ENCODE results near the gene SHC2. TPM values are rescaled to one million over a fixed set of nuclear protein-coding genes. Genes with fewer than 3 reads are reported as not detected.

SHC2 gene
- total RNA-seq, 1 experiment from 2014 or later, result 2.4 TPM

- DNase-seq, result no peak
- H3K4me1 ChIP-seq, result no peaks in the 10 kb centered on the region
- H3K4me3 Mint-ChIP-seq (ENCODE audit: unreplicated experiment), result no peak overlapping the region
- no peaks in the 10 kb centered on the region for H3K4me1 Mint-ChIP-seq (ENCODE audit: low read depth, unreplicated experiment)
- H3K9me3 Mint-ChIP-seq (ENCODE audit: unreplicated experiment), result peaks cover 10% of the 10 kb centered on the region
- intact Hi-C loops (cut with micrococcal nuclease; ENCODE audit: unreplicated experiment), result no loop called here
- ChIA-PET POLR2A (no interaction called here), CTCF (no interaction called here)
- no peaks in the 10 kb centered on the region for H3K9me3 ChIP-seq
- no peaks in the 10 kb centered on the region for H3K36me3 ChIP-seq (ENCODE audit: control insufficient read depth, insufficient read depth, low read length)
- H3K27me3 ChIP-seq (replicated peaks; ENCODE audit: control insufficient read depth, insufficient read depth, low read length), result no peaks in the 10 kb centered on the region
- no TSS peak for BruUV-seq (replicated peaks)
- H3K27me3 Mint-ChIP-seq (ENCODE audit: insufficient read depth, unreplicated experiment), result peaks cover 4% of the 10 kb centered on the region
- no peak overlapping the region for H3K4me3 ChIP-seq (ENCODE audit: low read depth, low read length)
- peaks cover 6% of the 10 kb centered on the region for H3K36me3 Mint-ChIP-seq (ENCODE audit: insufficient read depth, unreplicated experiment)
- TF ChIP-seq CTCF (IDR thresholded peaks at IDR 0.05; ENCODE audit: insufficient read depth in 1 of 2, low read depth in 1 of 2, low read length in 1 of 2, severe bottlenecking in 1 of 2, unreplicated experiment in 1 of 2), result no peak
- H3K27ac Mint-ChIP-seq (ENCODE audit: unreplicated experiment), result no peak overlapping the region
Measured at GRCh38 chr19:440391-441212, 20.2 kb downstream of the SHC2 start.

- H3K36me3 ChIP-seq (ENCODE audit: control insufficient read depth, insufficient read depth, low read length), result no peaks in the 10 kb centered on the region
- ChIA-PET POLR2A (no interaction called here), CTCF (no interaction called here)
- Mint-ChIP-seq H3K4me3 (ENCODE audit: unreplicated experiment) (no peak overlapping the region), H3K4me1 (ENCODE audit: low read depth, unreplicated experiment) (no peaks in the 10 kb centered on the region), H3K9me3 (ENCODE audit: unreplicated experiment) (peaks cover 10% of the 10 kb centered on the region), H3K27me3 (ENCODE audit: insufficient read depth, unreplicated experiment) (peaks cover 4% of the 10 kb centered on the region), H3K36me3 (ENCODE audit: insufficient read depth, unreplicated experiment) (peaks cover 6% of the 10 kb centered on the region), H3K27ac (ENCODE audit: unreplicated experiment) (no peak overlapping the region)
- no peak for DNase-seq
- H3K4me1 ChIP-seq, result no peaks in the 10 kb centered on the region
- TF ChIP-seq CTCF (IDR thresholded peaks at IDR 0.05; ENCODE audit: insufficient read depth in 1 of 2, low read depth in 1 of 2, low read length in 1 of 2, severe bottlenecking in 1 of 2, unreplicated experiment in 1 of 2), result no peak
- H3K9me3 ChIP-seq, result no peaks in the 10 kb centered on the region
- no TSS peak for BruUV-seq (replicated peaks)
- no peaks in the 10 kb centered on the region for H3K27me3 ChIP-seq (replicated peaks; ENCODE audit: control insufficient read depth, insufficient read depth, low read length)
- intact Hi-C loops (cut with micrococcal nuclease; ENCODE audit: unreplicated experiment), result no loop called here
- no peak overlapping the region for H3K4me3 ChIP-seq (ENCODE audit: low read depth, low read length)
Measured at GRCh38 chr19:439167-439900, 21.5 kb downstream of the SHC2 start.

- intact Hi-C loops (cut with micrococcal nuclease; ENCODE audit: unreplicated experiment), result no loop called here
- Mint-ChIP-seq H3K9me3 (ENCODE audit: unreplicated experiment) (peaks cover 10% of the 10 kb centered on the region), H3K27me3 (ENCODE audit: insufficient read depth, unreplicated experiment) (peaks cover 4% of the 10 kb centered on the region), H3K27ac (ENCODE audit: unreplicated experiment) (no peak overlapping the region), H3K4me1 (ENCODE audit: low read depth, unreplicated experiment) (no peaks in the 10 kb centered on the region), H3K36me3 (ENCODE audit: insufficient read depth, unreplicated experiment) (peaks cover 6% of the 10 kb centered on the region), H3K4me3 (ENCODE audit: unreplicated experiment) (no peak overlapping the region)
- Histone ChIP-seq H3K4me3 (ENCODE audit: low read depth, low read length) (no peak overlapping the region), H3K27me3 (replicated peaks; ENCODE audit: control insufficient read depth, insufficient read depth, low read length) (no peaks in the 10 kb centered on the region), H3K9me3 (no peaks in the 10 kb centered on the region), H3K4me1 (no peaks in the 10 kb centered on the region), H3K36me3 (ENCODE audit: control insufficient read depth, insufficient read depth, low read length) (no peaks in the 10 kb centered on the region)
- BruUV-seq (replicated peaks), result no TSS peak
- TF ChIP-seq CTCF (IDR thresholded peaks at IDR 0.05; ENCODE audit: insufficient read depth in 1 of 2, low read depth in 1 of 2, low read length in 1 of 2, severe bottlenecking in 1 of 2, unreplicated experiment in 1 of 2), result no peak
- ChIA-PET POLR2A (no interaction called here), CTCF (no interaction called here)
- DNase-seq, result no peak
Measured at GRCh38 chr19:438416-438958, 22.3 kb downstream of the SHC2 start.
